Muscle of back (tissue), 11 donors: ENCODE results near the gene CDH23. TPM values are rescaled to one million over a fixed set of nuclear protein-coding genes. Genes with fewer than 3 reads are reported as not detected.

ENCODE experiments used
- DNase-seq, 3 donors: peaks; one replicate each; pipeline versions ENCODE4 v3.0.0 to v3.0.0-alpha.2; 2013
- polyA plus RNA-seq, 10 donors: library from polyadenylated mRNA; unstranded; fragments of 120-200 nt; gene quantifications; one replicate each; pipeline ENCODE4 v1.2.1, GENCODE V29; 2013; ENCODE audit not compliant: insufficient read length in 10 of 10

CDH23 gene
- polyA plus RNA-seq, 10 donors = 3.1 to 5.7 (median 4.1) TPM

DNA sequence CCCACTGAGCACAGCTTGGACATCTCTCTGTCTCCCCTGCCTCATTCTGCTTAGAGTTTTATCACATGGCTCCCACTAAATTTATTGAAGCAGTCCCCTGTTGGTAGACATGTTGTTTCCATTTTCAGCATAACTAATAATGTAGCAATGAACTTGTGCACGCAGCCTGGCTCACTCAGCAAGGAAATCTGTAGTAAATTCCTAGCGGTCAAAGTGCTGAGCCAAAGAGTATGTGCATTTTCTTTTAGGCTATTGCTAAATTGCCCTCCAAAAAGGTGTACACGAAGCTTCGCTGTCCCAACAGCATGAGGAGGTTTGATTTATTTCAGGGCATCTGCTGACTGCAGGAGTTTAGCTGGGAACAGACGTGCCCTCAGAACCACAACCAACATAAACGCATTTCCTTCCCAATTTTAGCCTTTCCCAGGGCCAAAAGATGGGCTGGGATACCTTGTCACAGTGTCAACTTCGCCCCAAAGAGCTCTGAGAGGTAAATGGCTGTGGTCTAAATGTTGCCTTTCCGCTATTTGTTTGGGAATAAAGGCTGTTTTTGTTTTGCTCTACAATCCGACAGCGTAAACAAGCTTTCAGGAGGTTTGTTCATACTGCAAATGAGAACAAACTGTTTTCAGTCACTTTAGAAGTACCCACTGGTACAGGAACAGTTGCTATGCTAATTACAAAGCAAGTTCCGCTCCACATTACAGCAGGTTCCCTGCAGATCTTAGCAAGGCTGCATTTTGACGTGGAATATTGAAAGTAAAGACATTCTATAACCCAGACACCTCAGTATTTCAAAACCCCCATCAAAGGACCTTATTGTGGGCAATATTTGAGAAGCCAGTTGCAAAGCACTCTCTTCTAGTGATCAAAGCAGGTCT is 359.8 kb downstream of the CDH23 start:
- peak in 1 of 3 donors; percentile 61 for DNase-seq

GRCh38 chr10:71757399-71757922 is 360.7 kb downstream of the CDH23 start:
- DNase-seq = no peak

DNA sequence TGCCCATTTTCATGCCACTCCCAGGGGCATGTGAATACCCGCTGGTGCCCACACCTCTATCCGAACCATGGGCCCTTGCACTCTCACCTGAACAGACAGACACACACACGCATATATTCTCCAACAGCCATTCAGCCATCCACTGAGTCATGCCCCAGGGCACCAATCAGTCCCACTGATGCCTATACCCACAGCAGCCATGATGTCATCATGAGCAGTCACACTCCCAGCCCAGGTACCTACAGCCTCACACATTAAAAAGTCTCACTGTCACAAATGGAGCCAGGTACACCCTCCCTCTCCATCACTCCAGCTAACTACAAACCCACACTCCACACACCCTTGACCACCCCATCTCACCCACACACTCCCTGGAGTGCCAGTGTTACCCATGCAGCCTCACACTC is 364.4 kb downstream of the CDH23 start:
- no peak for DNase-seq

- DNase-seq = no peak
These were observed 364.9 kb downstream of the CDH23 start for GRCh38 chr10:71761541-71762113.

- no peak for DNase-seq
These were observed 365.6 kb downstream of the CDH23 start for GRCh38 chr10:71762324-71762723.

DNA sequence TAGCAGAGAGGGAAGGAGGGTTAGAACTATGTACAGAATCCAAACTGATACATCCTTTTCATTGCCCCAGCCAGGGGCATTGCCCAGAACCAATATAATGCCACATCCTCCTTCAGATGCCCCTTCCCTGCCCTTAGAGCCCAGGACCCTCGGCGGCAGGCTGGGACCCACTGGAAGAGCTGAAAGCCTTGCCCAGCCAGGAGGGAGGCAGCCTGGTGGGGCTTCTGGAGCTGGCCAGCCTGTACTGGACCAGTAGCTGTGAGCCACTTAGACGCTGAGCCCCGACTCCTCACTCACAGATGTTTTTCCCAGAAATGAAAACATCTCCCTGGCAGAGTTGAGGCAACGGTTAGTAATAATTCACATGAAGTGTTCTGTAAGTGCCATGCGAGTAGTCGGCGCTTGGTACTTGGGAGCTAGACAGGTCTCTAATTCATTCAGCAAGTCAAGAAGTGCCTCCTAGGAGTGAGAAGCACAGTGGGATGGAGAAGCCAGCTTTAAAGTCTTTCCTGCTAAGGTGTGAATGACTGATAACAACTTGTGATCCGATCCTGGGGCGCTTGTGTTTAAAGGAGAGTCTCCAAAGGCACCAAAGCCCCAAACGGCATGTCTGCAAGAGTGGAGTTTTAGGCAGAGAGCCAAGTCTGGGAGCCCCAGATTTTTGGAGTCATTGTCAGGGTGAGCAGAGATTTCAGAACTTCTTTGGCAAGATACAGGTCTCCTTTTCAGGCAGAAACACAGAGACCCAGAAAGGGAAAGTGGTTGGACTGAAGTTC is 366.8 kb downstream of the CDH23 start:
- no peak for DNase-seq

- peak in 1 of 3 donors; percentile 45 for DNase-seq
These were observed 368.6 kb downstream of the CDH23 start for GRCh38 chr10:71765176-71765904.

- peak in 1 of 3 donors; percentile 48 for DNase-seq
These were observed 369.4 kb downstream of the CDH23 start for GRCh38 chr10:71765906-71766716.

GRCh38 chr10:71766717-71767419 is 370.1 kb downstream of the CDH23 start:
- peak; percentile 63 to 84 (median 79) for DNase-seq

GRCh38 chr10:71767420-71768035 is 370.8 kb downstream of the CDH23 start:
- DNase-seq = peak in 2 of 3 donors; percentile 42 to 75

- peak in 1 of 3 donors; percentile 38 for DNase-seq
These were observed 372.6 kb downstream of the CDH23 start for GRCh38 chr10:71769279-71769823.

- DNase-seq = no peak
These were observed 373.5 kb downstream of the CDH23 start for GRCh38 chr10:71770255-71770654.

DNA sequence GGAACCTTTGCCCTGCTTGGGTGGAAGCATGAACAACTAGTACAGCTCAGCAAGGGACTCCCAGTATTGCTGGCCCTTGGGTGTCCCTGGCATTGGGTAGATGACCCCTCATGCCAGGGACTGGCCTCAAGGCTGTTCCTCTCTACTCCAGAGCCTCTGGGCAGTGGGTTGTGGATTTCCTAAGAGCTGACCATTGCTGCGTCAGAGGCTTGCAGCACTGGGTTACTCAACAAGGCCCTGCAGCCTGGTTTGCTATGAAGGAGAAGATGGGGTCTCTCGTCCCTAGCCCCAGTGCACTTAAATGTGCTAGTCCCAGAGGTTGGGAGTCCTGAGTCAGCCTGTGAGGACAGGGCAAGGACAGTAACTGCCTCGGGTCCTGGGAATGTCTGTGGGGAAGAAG is 374.1 kb downstream of the CDH23 start:
- DNase-seq = no peak

DNA sequence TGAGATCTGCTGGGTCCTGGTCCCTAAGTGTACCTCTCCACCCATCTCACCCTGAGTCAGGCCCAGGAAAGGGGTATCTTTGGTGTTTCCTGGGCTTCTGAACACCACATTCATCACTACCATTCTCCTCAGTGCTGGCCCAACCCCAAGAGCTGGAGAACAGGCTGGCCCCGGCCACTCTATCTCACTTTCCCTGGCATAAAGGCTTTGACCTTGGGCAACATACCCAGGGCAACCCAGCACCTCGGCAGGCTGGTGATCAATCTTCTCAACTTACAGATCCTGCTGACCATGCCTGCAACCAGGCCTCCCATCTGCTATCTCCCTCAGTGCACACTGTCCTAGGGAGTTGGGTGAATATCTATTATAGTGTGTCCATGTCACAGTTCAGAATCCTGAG is 374.5 kb downstream of the CDH23 start:
- DNase-seq = no peak

DNA sequence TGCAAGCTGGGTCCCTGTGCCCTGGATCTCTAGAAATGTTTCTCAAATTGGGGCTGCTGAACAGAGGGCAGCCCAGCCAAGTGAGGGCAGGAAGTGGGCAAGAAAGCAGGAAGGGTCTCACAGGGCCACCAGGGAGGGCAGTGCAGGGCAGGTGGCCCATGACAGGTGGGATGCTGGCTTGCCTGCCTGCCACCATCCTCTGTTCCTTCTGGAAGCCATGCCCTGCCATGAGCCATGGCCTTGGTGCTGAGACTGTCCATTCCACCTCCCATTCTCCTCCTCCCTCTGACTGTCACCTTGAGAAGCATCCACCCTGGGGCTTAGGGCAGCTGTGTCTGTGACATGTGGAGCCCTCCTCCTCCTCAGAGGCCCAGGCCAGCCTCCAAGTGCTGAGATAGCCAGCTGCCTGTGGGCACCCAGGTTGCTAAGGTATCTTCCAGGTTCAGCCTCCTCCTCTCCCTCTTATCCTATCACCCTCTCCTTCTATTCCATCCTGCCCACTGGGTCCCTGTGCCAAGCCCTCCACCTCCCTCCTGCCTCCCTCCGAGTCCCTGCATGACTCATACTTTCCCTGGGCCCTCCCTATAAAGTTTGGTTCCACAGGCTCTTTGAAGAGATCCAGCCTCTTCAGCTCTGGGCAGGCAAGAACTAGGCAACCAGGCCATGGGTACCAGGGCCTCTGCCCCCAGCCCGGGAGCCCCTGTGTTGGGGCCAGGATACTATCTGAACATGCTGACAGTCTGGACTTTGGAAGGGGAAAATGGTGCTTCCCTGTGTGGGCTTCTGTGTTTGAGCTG is 375.3 kb downstream of the CDH23 start:
- peak in 1 of 3 donors; percentile 58 for DNase-seq

DNA sequence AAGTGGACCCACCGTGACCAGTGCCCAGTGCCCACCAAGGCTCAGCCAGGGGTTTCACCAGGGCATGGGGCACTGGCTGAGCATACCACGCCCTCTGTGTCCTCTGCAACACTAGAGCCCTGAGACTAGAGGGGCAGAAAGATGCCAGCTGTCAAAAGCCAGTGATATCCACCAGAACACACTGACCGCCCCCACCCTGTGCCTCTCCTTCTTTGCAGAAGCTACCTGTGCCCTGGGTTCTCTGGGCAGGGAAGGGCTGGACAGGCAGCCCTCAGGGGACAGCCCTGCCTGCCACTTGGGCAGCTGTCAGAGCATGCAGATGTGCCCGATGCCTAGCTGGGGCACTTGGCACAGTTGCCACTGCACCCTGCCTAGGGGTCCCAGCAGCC is 376.1 kb downstream of the CDH23 start:
- peak in 1 of 3 donors; percentile 36 for DNase-seq

DNA sequence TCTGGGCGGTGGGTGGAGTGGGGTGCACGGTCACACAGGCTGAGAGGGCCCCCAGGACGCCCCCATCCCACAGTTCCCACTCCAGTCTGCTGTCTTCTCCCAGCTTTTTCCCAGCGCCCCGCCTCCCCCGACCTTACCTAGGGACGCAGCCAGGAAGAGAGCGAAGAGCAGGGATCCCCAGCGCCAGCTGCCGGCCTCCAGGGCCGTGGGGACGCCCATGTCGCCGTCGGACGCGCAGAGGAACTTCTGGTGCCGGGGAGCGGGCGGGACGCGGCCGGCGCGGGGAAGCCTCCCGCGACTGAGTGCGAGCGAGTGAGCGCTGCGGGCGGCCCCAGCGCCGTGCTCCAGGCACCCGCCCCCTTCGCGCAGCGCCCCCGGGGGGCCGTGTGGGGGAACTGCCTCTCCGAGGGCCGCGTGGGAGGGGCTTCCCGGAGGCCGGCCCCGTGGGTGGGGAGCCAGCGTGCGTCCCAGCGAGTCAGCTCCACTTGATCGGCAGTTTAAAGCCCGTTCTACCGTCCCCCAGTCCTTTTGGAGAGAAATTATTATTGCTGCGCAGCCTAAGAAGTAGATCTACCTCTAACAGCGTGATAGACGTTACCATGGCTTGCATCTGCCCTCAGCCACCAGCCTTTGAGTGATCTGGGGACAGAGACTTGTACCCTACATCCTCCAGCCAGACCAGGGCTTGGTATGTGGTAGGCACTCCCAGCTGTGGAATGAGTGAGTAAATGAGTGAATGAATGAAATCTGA is 376.7 kb downstream of the CDH23 start, which contains the start of gene VSIR:
TSS of gene VSIR (minus strand) at position 300 of the 751 bp plus-strand sequence. CDS start at position 219, 81 bp downstream.
- peak; percentile 80 to 92 (median 88) for DNase-seq
